ENCODE data around the gene EFCAB5.

GRCh38 chr17:29968271-29968670, 26.8 kb downstream of the EFCAB5 start:
- TF ChIP-seq, protein P1, sequence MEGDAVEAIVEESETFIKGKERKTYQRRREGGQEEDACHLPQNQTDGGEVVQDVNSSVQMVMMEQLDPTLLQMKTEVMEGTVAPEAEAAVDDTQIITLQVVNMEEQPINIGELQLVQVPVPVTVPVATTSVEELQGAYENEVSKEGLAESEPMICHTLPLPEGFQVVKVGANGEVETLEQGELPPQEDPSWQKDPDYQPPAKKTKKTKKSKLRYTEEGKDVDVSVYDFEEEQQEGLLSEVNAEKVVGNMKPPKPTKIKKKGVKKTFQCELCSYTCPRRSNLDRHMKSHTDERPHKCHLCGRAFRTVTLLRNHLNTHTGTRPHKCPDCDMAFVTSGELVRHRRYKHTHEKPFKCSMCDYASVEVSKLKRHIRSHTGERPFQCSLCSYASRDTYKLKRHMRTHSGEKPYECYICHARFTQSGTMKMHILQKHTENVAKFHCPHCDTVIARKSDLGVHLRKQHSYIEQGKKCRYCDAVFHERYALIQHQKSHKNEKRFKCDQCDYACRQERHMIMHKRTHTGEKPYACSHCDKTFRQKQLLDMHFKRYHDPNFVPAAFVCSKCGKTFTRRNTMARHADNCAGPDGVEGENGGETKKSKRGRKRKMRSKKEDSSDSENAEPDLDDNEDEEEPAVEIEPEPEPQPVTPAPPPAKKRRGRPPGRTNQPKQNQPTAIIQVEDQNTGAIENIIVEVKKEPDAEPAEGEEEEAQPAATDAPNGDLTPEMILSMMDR (IDR thresholded peaks at IDR 0.05), result no peak
- TF ChIP-seq, protein P2, sequence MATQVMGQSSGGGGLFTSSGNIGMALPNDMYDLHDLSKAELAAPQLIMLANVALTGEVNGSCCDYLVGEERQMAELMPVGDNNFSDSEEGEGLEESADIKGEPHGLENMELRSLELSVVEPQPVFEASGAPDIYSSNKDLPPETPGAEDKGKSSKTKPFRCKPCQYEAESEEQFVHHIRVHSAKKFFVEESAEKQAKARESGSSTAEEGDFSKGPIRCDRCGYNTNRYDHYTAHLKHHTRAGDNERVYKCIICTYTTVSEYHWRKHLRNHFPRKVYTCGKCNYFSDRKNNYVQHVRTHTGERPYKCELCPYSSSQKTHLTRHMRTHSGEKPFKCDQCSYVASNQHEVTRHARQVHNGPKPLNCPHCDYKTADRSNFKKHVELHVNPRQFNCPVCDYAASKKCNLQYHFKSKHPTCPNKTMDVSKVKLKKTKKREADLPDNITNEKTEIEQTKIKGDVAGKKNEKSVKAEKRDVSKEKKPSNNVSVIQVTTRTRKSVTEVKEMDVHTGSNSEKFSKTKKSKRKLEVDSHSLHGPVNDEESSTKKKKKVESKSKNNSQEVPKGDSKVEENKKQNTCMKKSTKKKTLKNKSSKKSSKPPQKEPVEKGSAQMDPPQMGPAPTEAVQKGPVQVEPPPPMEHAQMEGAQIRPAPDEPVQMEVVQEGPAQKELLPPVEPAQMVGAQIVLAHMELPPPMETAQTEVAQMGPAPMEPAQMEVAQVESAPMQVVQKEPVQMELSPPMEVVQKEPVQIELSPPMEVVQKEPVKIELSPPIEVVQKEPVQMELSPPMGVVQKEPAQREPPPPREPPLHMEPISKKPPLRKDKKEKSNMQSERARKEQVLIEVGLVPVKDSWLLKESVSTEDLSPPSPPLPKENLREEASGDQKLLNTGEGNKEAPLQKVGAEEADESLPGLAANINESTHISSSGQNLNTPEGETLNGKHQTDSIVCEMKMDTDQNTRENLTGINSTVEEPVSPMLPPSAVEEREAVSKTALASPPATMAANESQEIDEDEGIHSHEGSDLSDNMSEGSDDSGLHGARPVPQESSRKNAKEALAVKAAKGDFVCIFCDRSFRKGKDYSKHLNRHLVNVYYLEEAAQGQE (IDR thresholded peaks at IDR 0.05; ENCODE audit: insufficient read depth in 1 of 2, low read depth in 2 of 2, low read length in 1 of 2), result no peak
